Sigmoid colon (tissue), 4 donors: ENCODE results near the gene LCE2B.

Source experiments
- CTCF ChIP-seq, 4 experiments: fragments of 450-650 bp in 3 of 4; fragments of 200-600 bp in 1 of 4; IDR thresholded peaks; one replicate each; pipeline ENCODE4 v1.5.1; 2016 to 2019; ENCODE audit warnings: antibody characterized with exemption in 4 of 4, mild to moderate bottlenecking in 3 of 4, moderate library complexity in 2 of 4
- EP300 ChIP-seq, 4 donors: sonication (generic); formaldehyde crosslinking; IDR thresholded peaks; one replicate each; pipeline ENCODE4 v1.6.1; 2017; ENCODE audit warnings: antibody characterized with exemption in 4 of 4
- POLR2A ChIP-seq, 2 donors: fragments of 450-650 bp; IDR thresholded peaks; one replicate each; pipeline ENCODE4 v1.6.1; 2016; ENCODE audit warnings: antibody characterized with exemption in 2 of 2, mild to moderate bottlenecking in 2 of 2, moderate library complexity in 2 of 2
- POLR2AphosphoS5 ChIP-seq, 4 donors: sonication (generic); formaldehyde crosslinking; IDR thresholded peaks; one replicate each; pipeline ENCODE4 v1.6.1; 2017; ENCODE audit warnings: antibody characterized with exemption in 4 of 4

GRCh38 chr1:152673016-152673415, 12.9 kb upstream of the LCE2B start:
- TF ChIP-seq CTCF (IDR thresholded peaks at IDR 0.05) (no peak), POLR2AphosphoS5 (IDR thresholded peaks at IDR 0.05) (no peak), POLR2A (IDR thresholded peaks at IDR 0.05) (no peak), EP300 (IDR thresholded peaks at IDR 0.05) (no peak)
